Activated CD8-positive, alpha-beta memory T cell treated with anti-CD3 and anti-CD28 coated beads for 4 hours (primary cell): ENCODE results near the gene SYT14.

ENCODE experiments used
- DNase-seq, 2 donors: peaks; one replicate each; pipeline ENCODE4 v3.0.0-alpha.2; 2020; ENCODE audit warnings: low read depth in 2 of 2

SYT14 gene

GRCh38 chr1:210200124-210200736 is 262.2 kb downstream of the SYT14 start:
- DNase-seq = no peak

GRCh38 chr1:210201681-210202080 is 263.7 kb downstream of the SYT14 start:
- DNase-seq = no peak

GRCh38 chr1:210207597-210208450 is 269.8 kb downstream of the SYT14 start:
- no peak for DNase-seq

GRCh38 chr1:210213335-210213734 is 275.3 kb downstream of the SYT14 start:
- no peak for DNase-seq

GRCh38 chr1:210214573-210215409 is 276.8 kb downstream of the SYT14 start:
- DNase-seq = no peak

GRCh38 chr1:210217482-210217881 is 279.5 kb downstream of the SYT14 start:
- DNase-seq = no peak

- no peak for DNase-seq
Observed at GRCh38 chr1:210218047-210218446, 280.0 kb downstream of the SYT14 start.
